Measurements from ENCODE around the gene ETAA1. TPM values are rescaled to one million over a fixed set of nuclear protein-coding genes. Genes with fewer than 3 reads are reported as not detected.

Gene ETAA1
- total RNA-seq, 6 experiments from 2014 or later: 8.5 to 13.0 (median 11.0) TPM

DNA sequence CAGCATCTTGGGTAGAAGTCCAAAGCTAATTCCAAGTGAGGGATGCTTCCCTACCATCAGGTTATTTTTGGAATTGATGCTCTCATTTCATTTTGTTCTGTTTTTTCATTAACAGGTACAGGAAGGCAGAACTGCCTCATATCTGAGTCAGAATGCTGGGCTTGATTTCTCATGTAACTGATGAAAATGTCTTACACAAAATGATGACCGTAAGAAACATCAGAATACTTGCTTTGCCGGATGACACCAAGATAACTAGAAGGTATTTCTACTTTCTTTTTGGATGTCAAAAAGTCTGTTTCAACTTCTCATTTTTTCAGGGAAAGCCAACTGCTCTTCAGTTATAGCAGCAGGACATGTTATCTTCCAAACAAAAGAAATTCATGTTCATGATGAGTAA lies 62.6 kb downstream of the ETAA1 start:
- H3K4me1 Mint-ChIP-seq (ENCODE audit: low read depth): peaks cover 12% of the 10 kb centered on the region
- no peaks in the 10 kb centered on the region for H3K36me3 Mint-ChIP-seq (ENCODE audit: low read depth)
- H3K9me3 Mint-ChIP-seq: no peaks in the 10 kb centered on the region
- no peak overlapping the region for H3K27ac Mint-ChIP-seq
- no peak overlapping the region for H3K4me3 Mint-ChIP-seq
- no peak for DNase-seq
- peaks cover 2% of the 10 kb centered on the region; the same call in 1 of the 2 replicates for H3K27me3 Mint-ChIP-seq (ENCODE audit: insufficient read depth)
- TF ChIP-seq, protein P1, sequence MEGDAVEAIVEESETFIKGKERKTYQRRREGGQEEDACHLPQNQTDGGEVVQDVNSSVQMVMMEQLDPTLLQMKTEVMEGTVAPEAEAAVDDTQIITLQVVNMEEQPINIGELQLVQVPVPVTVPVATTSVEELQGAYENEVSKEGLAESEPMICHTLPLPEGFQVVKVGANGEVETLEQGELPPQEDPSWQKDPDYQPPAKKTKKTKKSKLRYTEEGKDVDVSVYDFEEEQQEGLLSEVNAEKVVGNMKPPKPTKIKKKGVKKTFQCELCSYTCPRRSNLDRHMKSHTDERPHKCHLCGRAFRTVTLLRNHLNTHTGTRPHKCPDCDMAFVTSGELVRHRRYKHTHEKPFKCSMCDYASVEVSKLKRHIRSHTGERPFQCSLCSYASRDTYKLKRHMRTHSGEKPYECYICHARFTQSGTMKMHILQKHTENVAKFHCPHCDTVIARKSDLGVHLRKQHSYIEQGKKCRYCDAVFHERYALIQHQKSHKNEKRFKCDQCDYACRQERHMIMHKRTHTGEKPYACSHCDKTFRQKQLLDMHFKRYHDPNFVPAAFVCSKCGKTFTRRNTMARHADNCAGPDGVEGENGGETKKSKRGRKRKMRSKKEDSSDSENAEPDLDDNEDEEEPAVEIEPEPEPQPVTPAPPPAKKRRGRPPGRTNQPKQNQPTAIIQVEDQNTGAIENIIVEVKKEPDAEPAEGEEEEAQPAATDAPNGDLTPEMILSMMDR (IDR thresholded peaks at IDR 0.05): no peak
